Mesenchymal stem cell (in vitro differentiated cells and primary cell): Measurements from ENCODE around the gene CCDC148. TPM values are rescaled to one million over a fixed set of nuclear protein-coding genes. Genes with fewer than 3 reads are reported as not detected.

Source experiments
- DNase-seq: peaks from one replicate; pipeline ENCODE4 v3.0.0-alpha.2; 2013
- H2AFZ ChIP-seq: one replicate; pipeline ENCODE4 v1.6.1; 2013; ENCODE audit warnings: low read depth, mild to moderate bottlenecking, control low read depth, inconsistent platforms, low read length, moderate library complexity
- H2AK5ac ChIP-seq: 2 replicates; pipeline ENCODE4 v1.6.1; 2013; ENCODE audit warnings: low read length, moderate library complexity, mild to moderate bottlenecking, inconsistent platforms; ENCODE audit not compliant: severe bottlenecking
- H2BK120ac ChIP-seq: one replicate; pipeline ENCODE4 v1.6.1; 2013; ENCODE audit warnings: low read depth, mild to moderate bottlenecking, inconsistent platforms, low read length, moderate library complexity
- H2BK12ac ChIP-seq, 2 experiments: one replicate each; pipeline ENCODE4 v1.6.1; 2013; ENCODE audit warnings: inconsistent platforms in 2 of 2, low read length in 2 of 2, mild to moderate bottlenecking in 2 of 2, moderate library complexity in 2 of 2, control low read depth in 1 of 2
- H2BK15ac ChIP-seq: one replicate; pipeline ENCODE4 v1.6.1; 2013; ENCODE audit warnings: mild to moderate bottlenecking, low read depth, inconsistent platforms; ENCODE audit not compliant: poor library complexity, severe bottlenecking
- H2BK5ac ChIP-seq: 2 replicates; pipeline ENCODE4 v1.6.1; 2013; ENCODE audit warnings: low read depth, mild to moderate bottlenecking, low read length, control low read depth, inconsistent platforms; ENCODE audit not compliant: poor library complexity, severe bottlenecking
- H3K14ac ChIP-seq, 2 experiments: one replicate each; pipeline ENCODE4 v1.6.1; 2013; ENCODE audit warnings: inconsistent platforms in 2 of 2, low read length in 2 of 2, control low read depth in 1 of 2, mild to moderate bottlenecking in 1 of 2, moderate library complexity in 1 of 2
- H3K18ac ChIP-seq, 2 experiments: one replicate each; pipeline ENCODE4 v1.6.1; 2013; ENCODE audit warnings: inconsistent platforms in 2 of 2, low read length in 2 of 2, control low read depth in 1 of 2, low read depth in 1 of 2, mild to moderate bottlenecking in 1 of 2
- H3K23ac ChIP-seq, 2 experiments: one replicate each; pipeline ENCODE4 v1.6.1; 2013; ENCODE audit warnings: inconsistent platforms in 2 of 2, low read length in 2 of 2, mild to moderate bottlenecking in 2 of 2, moderate library complexity in 2 of 2, control low read depth in 1 of 2
- H3K27ac ChIP-seq: 2 replicates; pipeline ENCODE4 v1.5.1; 2013; ENCODE audit warnings: mild to moderate bottlenecking, moderate library complexity, low read length, control low read depth, inconsistent platforms; ENCODE audit not compliant: poor library complexity, severe bottlenecking
- H3K27me3 ChIP-seq, 2 experiments: 2 replicates each; pipeline versions ENCODE4 v1.6.1 to v1.7.0; 2013; ENCODE audit warnings: low read length in 2 of 2, mild to moderate bottlenecking in 2 of 2, moderate library complexity in 2 of 2, control low read depth in 1 of 2, inconsistent platforms in 1 of 2; ENCODE audit not compliant: control insufficient read depth in 1 of 2, insufficient read depth in 1 of 2
- H3K36me3 ChIP-seq, 2 experiments: 2 replicates each; pipeline versions ENCODE4 v1.6.1 to v1.7.0; 2013; ENCODE audit warnings: low read length in 2 of 2, control low read depth in 1 of 2, inconsistent platforms in 1 of 2, low read depth in 1 of 2, mild to moderate bottlenecking in 1 of 2; ENCODE audit not compliant: insufficient read depth in 2 of 2, control insufficient read depth in 1 of 2
- H3K4ac ChIP-seq, 2 experiments: one replicate each; pipeline ENCODE4 v1.6.1; 2013; ENCODE audit warnings: inconsistent platforms in 2 of 2, low read length in 2 of 2, mild to moderate bottlenecking in 2 of 2, moderate library complexity in 2 of 2, control low read depth in 1 of 2, low read depth in 1 of 2
- H3K4me1 ChIP-seq: 2 replicates; pipeline ENCODE4 v1.6.1; 2013; ENCODE audit warnings: low read depth, low read length, control low read depth; ENCODE audit not compliant: control insufficient read depth, insufficient read depth
- H3K4me2 ChIP-seq: 2 replicates; pipeline ENCODE4 v1.6.1; 2013; ENCODE audit warnings: low read length, mild to moderate bottlenecking, inconsistent platforms; ENCODE audit not compliant: poor library complexity, severe bottlenecking
- H3K4me3 ChIP-seq, 2 experiments: 2 replicates each; pipeline versions ENCODE4 v1.5.1 to v1.7.0; 2013; ENCODE audit warnings: low read length in 2 of 2, mild to moderate bottlenecking in 2 of 2, control low read depth in 1 of 2, low read depth in 1 of 2; ENCODE audit not compliant: insufficient read depth in 1 of 2
- H3K79me1 ChIP-seq: replicated peaks from 2 replicates; pipeline ENCODE4 v1.6.1; 2013; ENCODE audit warnings: mild to moderate bottlenecking, control low read depth, low read length, inconsistent platforms; ENCODE audit not compliant: poor library complexity, severe bottlenecking
- H3K9ac ChIP-seq: 2 replicates; pipeline ENCODE4 v1.7.0; 2013; ENCODE audit warnings: mild to moderate bottlenecking, low read length, moderate library complexity
- H3K9me3 ChIP-seq: 2 replicates; pipeline ENCODE4 v1.7.0; 2013; ENCODE audit warnings: mild to moderate bottlenecking, low read length; ENCODE audit not compliant: control insufficient read depth
- H4K8ac ChIP-seq: one replicate; pipeline ENCODE4 v1.6.1; 2013; ENCODE audit warnings: inconsistent platforms, mild to moderate bottlenecking, low read length, moderate library complexity
- H4K91ac ChIP-seq: one replicate; pipeline ENCODE4 v1.6.1; 2013; ENCODE audit warnings: mild to moderate bottlenecking, low read length, inconsistent platforms
- WGBS: methylation state at CpG from one replicate; pipeline ENCODE4 v1.1.7; 2013; ENCODE audit warnings: mixed read lengths; 5-methylcytosine and 5-hydroxymethylcytosine counted together
- polyA plus RNA-seq, 2 experiments: library from polyadenylated mRNA; stranded (reverse); fragments of 200-250 nt; gene quantifications; one replicate each; pipeline ENCODE4 v1.2.3, GENCODE V29; 2013

The CCDC148 gene
- polyA plus RNA-seq (2013, experiment 1 of 2), result 0.21 TPM
- polyA plus RNA-seq (2013, experiment 2 of 2), result 0.10 TPM

GRCh38 chr2:158456309-158457066 lies at the start of gene CCDC148, which contains the start of gene PKP4:
TSS of gene CCDC148 (minus strand) at chr2:158456753. CDS start at chr2:158456439, 314 bp downstream.
TSS of gene PKP4 (plus strand) at chr2:158456952. CDS start at chr2:158533185, 76,233 bp downstream.
- Histone ChIP-seq H3K18ac (peak within 1 kb of the TSS; percentile 90 to 98), H3K4ac (peak within 1 kb of the TSS in 1 of 2 experiments; percentile 82), H3K4me2 (peak within 1 kb of the TSS; percentile 85), H3K23ac (peak within 1 kb of the TSS in 1 of 2 experiments; percentile 70), H3K4me3 (peak within 1 kb of the TSS; percentile 88 to 91), H2BK15ac (peak within 1 kb of the TSS; percentile 89), H2BK120ac (peak within 1 kb of the TSS; percentile 61), H3K4me1 (no peaks in the 10 kb centered on the region), H3K14ac (peak within 1 kb of the TSS; percentile 26 to 76), H2BK12ac (peak within 1 kb of the TSS; percentile 87 to 89), H3K79me1 (peaks cover 9% of the 10 kb centered on the region), H4K8ac (peak within 1 kb of the TSS; percentile 30), H2AK5ac (no peak within 1 kb of the TSS), H2BK5ac (peak within 1 kb of the TSS; percentile 85), H3K9me3 (no peaks in the 10 kb centered on the region), H4K91ac (peak within 1 kb of the TSS; percentile 85), H3K36me3 (no peaks in the 10 kb centered on the region), H2AFZ (peak within 1 kb of the TSS; percentile 87), H3K27ac (peak within 1 kb of the TSS; percentile 87), H3K27me3 (no peaks in the 10 kb centered on the region), H3K9ac (peak within 1 kb of the TSS; percentile 85)
- peak; percentile 95 for DNase-seq
- under 1% methylated on average over 20 of the region's 48 CpGs for WGBS

GRCh38 chr2:158505448-158505934 lies 48.9 kb upstream of the CCDC148 start:
- H4K91ac ChIP-seq, result no peak overlapping the region
- H3K36me3 ChIP-seq, result peaks cover 0 to 3% of the 10 kb centered on the region in 2 experiments
- no peak overlapping the region for H2BK12ac ChIP-seq
- H4K8ac ChIP-seq, result no peak overlapping the region
- no peak overlapping the region for H3K4me3 ChIP-seq
- no peak overlapping the region for H3K4ac ChIP-seq
- no peak overlapping the region for H3K9ac ChIP-seq
- peak overlapping the region; percentile 17 for H2BK15ac ChIP-seq
- H2BK5ac ChIP-seq, result no peak overlapping the region
- no peak overlapping the region for H3K27ac ChIP-seq
- no peak overlapping the region for H3K23ac ChIP-seq
- no peak overlapping the region for H2AK5ac ChIP-seq
- H3K27me3 ChIP-seq, result no peaks in the 10 kb centered on the region
- H3K4me1 ChIP-seq, result peaks cover 6% of the 10 kb centered on the region
- 91% methylated on average over 3 of the region's 4 CpGs for WGBS
- H3K4me2 ChIP-seq, result no peak overlapping the region
- peaks cover 12% of the 10 kb centered on the region for H3K79me1 ChIP-seq
- peak overlapping the region; percentile 39 for H2BK120ac ChIP-seq
- no peak overlapping the region for H3K18ac ChIP-seq
- no peak for DNase-seq
- H2AFZ ChIP-seq, result no peak overlapping the region
- no peaks in the 10 kb centered on the region for H3K9me3 ChIP-seq
- H3K14ac ChIP-seq, result no peak overlapping the region

GRCh38 chr2:158504088-158504487 lies 47.5 kb upstream of the CCDC148 start:
- Histone ChIP-seq H3K4me1 (peaks cover 6% of the 10 kb centered on the region), H2BK120ac (no peak overlapping the region), H3K18ac (no peak overlapping the region), H3K9ac (no peak overlapping the region), H2BK5ac (no peak overlapping the region), H3K4me3 (no peak overlapping the region), H3K14ac (no peak overlapping the region), H3K36me3 (peaks cover 0 to 2% of the 10 kb centered on the region in 2 experiments), H3K9me3 (no peaks in the 10 kb centered on the region), H3K27me3 (no peaks in the 10 kb centered on the region), H3K23ac (no peak overlapping the region), H3K4me2 (no peak overlapping the region), H2AK5ac (no peak overlapping the region), H3K27ac (no peak overlapping the region), H3K4ac (no peak overlapping the region), H4K8ac (no peak overlapping the region), H2BK15ac (no peak overlapping the region), H4K91ac (no peak overlapping the region), H2BK12ac (no peak overlapping the region), H2AFZ (no peak overlapping the region), H3K79me1 (peaks cover 17% of the 10 kb centered on the region)
- 54% methylated on average over 2 of the region's 3 CpGs for WGBS
- no peak for DNase-seq

- H3K4ac ChIP-seq, result no peak overlapping the region
- no peak overlapping the region for H2BK5ac ChIP-seq
- no peak overlapping the region for H3K9ac ChIP-seq
- no peak overlapping the region for H2AFZ ChIP-seq
- peaks cover 0 to 2% of the 10 kb centered on the region in 2 experiments for H3K36me3 ChIP-seq
- peaks cover 22% of the 10 kb centered on the region for H3K79me1 ChIP-seq
- WGBS, result no CpG with 5 or more reads among the region's 2 CpGs
- H2BK120ac ChIP-seq, result no peak overlapping the region
- H3K9me3 ChIP-seq, result no peaks in the 10 kb centered on the region
- H2BK15ac ChIP-seq, result no peak overlapping the region
- H4K91ac ChIP-seq, result no peak overlapping the region
- no peaks in the 10 kb centered on the region for H3K27me3 ChIP-seq
- peak; percentile 47 for DNase-seq
- no peak overlapping the region for H2AK5ac ChIP-seq
- no peak overlapping the region for H3K4me2 ChIP-seq
- no peak overlapping the region for H3K4me3 ChIP-seq
- no peak overlapping the region for H4K8ac ChIP-seq
- no peak overlapping the region for H3K14ac ChIP-seq
- no peak overlapping the region for H3K23ac ChIP-seq
- no peak overlapping the region for H3K27ac ChIP-seq
- no peak overlapping the region for H2BK12ac ChIP-seq
- H3K4me1 ChIP-seq, result peaks cover 6% of the 10 kb centered on the region
- H3K18ac ChIP-seq, result no peak overlapping the region
These were observed 46.4 kb upstream of the CCDC148 start for GRCh38 chr2:158502974-158503373.
